A673 (cell line): ENCODE results near the gene LMTK2.

ENCODE experiments used
- EZH2 ChIP-seq: fragments of 200-600 bp; sonication (generic); IDR thresholded peaks from 2 replicates; pipeline ENCODE4 v1.6.1; 2017; ENCODE audit warnings: borderline replicate concordance, low read depth, mild to moderate bottlenecking, mixed read lengths, antibody characterized with exemption, low read length; ENCODE audit not compliant: poor library complexity, severe bottlenecking
- TF ChIP-seq, protein P1 (sequence below): fragments of 300-800, 200-600 bp; sonication (generic); conservative IDR thresholded peaks from 2 replicates; pipeline ENCODE4 v1.5.1; 2017; ENCODE audit warnings: low read depth, mild to moderate bottlenecking, antibody characterized with exemption, low read length, moderate library complexity, mixed read lengths

DNA sequence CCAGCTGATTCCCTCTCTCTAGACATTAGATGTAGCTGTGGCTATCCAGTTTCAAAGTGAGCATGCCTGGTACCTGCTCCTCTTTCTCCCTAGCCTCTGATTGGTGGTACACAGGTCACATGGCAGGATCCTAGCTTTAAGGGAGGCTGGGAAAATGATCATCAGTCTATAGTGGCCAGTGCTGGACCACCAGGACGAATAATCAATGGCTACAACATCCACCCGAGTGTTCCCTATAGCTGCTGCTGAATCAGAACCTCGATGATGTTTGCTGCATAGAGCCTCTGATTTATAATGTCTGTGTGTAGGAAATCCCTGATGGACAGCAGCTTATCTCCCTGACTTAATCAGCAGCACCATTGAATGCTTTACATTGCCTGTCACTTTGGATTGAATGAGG, 28.9 kb upstream of the LMTK2 start:
- TF ChIP-seq, protein P1, sequence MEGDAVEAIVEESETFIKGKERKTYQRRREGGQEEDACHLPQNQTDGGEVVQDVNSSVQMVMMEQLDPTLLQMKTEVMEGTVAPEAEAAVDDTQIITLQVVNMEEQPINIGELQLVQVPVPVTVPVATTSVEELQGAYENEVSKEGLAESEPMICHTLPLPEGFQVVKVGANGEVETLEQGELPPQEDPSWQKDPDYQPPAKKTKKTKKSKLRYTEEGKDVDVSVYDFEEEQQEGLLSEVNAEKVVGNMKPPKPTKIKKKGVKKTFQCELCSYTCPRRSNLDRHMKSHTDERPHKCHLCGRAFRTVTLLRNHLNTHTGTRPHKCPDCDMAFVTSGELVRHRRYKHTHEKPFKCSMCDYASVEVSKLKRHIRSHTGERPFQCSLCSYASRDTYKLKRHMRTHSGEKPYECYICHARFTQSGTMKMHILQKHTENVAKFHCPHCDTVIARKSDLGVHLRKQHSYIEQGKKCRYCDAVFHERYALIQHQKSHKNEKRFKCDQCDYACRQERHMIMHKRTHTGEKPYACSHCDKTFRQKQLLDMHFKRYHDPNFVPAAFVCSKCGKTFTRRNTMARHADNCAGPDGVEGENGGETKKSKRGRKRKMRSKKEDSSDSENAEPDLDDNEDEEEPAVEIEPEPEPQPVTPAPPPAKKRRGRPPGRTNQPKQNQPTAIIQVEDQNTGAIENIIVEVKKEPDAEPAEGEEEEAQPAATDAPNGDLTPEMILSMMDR: no peak
- TF ChIP-seq EZH2: no peak
